ENCODE measurements around the gene BLTP1.

Gene BLTP1

DNA sequence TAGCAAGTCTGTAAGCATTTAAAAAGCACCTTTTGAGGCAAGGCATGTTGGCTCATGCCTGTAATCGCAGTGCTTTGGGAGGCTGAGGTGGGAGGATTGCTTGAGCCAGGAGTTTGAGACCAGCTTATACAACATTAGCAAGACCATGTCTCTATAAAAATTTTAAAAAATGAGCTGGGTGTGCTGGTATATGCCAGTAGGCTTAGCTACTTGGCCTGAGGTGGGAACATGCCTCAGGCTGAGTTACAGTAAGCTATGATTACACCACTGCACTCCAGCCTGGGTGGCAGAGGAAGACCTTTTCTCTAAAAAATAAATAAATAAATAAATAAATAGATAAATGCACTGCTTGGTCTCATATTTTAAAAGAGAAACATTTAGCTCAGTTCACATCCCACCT is 26.8 kb downstream of the BLTP1 start:
- DNase-seq = no peak

DNA sequence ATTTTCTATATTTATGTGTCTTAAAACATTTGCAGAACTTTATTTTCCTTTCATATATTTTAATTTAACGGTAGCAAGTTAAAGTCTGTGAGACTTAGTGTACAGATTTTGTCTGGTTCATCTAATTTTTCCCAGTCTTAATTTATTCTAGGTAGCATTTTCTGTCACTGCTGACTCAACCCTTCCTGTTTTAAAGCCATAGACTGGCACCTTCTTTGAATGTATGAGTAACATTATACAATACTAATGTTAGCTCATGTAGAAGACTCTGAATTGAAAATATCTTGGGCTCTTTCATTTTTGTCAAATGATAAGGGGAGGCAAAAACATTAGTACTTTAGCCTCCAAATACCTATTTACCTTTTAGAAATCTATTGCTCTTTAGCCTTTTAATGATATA is 43.6 kb downstream of the BLTP1 start:
- no peak for DNase-seq

Data from NCI-H345 (cell line).